HUES48 (cell line): Measurements from ENCODE around the gene GRIFIN.

Experiments used
- H3K27ac ChIP-seq: one replicate; pipeline ENCODE4 v1.7.0; 2013; ENCODE audit warnings: low read depth, low read length, inconsistent platforms
- H3K27me3 ChIP-seq: 2 replicates; pipeline ENCODE4 v1.6.1; 2013; ENCODE audit warnings: mild to moderate bottlenecking, low read length; ENCODE audit not compliant: control insufficient read depth, insufficient read depth
- H3K36me3 ChIP-seq: 2 replicates; pipeline ENCODE4 v1.6.1; 2013; ENCODE audit warnings: low read length; ENCODE audit not compliant: control insufficient read depth, insufficient read depth
- H3K4me1 ChIP-seq: 2 replicates; pipeline ENCODE4 v1.6.1; 2013; ENCODE audit warnings: mild to moderate bottlenecking, low read length; ENCODE audit not compliant: control insufficient read depth, insufficient read depth
- H3K4me3 ChIP-seq: 2 replicates; pipeline ENCODE4 v1.5.1; 2013; ENCODE audit warnings: mild to moderate bottlenecking, low read depth, low read length
- H3K9ac ChIP-seq: 2 replicates; pipeline ENCODE4 v1.6.1; 2013; ENCODE audit warnings: mild to moderate bottlenecking, low read depth, low read length, moderate library complexity
- H3K9me3 ChIP-seq: 2 replicates; pipeline ENCODE4 v1.6.1; 2013; ENCODE audit warnings: low read length; ENCODE audit not compliant: control insufficient read depth, insufficient read depth

GRIFIN gene

GRCh38 chr7:2483494-2483893 is 7.3 kb upstream of the GRIFIN start:
- no peaks in the 10 kb centered on the region for H3K9me3 ChIP-seq
- H3K4me1 ChIP-seq: no peaks in the 10 kb centered on the region
- no peaks in the 10 kb centered on the region for H3K36me3 ChIP-seq
- H3K27ac ChIP-seq: no peak overlapping the region
- H3K4me3 ChIP-seq: no peak overlapping the region
- no peak overlapping the region for H3K9ac ChIP-seq
- no peaks in the 10 kb centered on the region for H3K27me3 ChIP-seq

DNA sequence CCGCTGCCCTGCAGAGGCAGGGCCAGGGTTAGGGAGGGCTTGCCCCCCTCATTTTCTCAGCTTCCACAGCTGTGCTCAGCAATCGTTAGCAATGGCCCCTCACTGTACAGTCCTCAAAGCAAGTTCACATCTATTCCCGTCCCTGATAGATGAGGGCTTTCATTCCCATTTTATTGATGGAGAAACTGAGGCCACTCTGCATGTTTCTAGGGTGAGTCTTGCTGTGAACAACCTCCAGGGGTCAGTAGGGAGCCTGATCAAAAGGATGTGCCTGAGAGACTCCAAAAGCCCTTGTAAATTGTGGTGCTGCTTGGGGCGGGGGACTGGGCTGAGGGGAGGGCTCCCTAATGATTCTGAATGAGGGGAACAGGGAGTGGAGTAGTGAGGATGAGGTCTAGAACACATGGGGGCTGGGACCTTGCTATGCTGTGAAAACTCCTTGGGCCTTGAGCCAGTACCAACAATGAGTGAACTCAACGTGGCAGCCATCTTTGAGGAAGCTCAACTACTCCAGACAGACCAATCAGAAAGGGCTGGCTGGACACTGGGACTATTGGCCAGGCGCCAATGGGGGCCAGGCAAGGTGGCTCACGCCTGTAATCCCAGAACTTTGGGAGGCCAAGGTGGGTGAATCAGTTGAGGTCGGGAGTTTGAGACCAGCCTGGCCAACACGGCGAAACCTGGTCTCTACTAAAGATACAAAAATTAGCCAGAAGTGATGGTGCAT is 6.7 kb upstream of the GRIFIN start:
- Histone ChIP-seq H3K4me3 (no peak overlapping the region), H3K27ac (no peak overlapping the region), H3K4me1 (no peaks in the 10 kb centered on the region), H3K36me3 (no peaks in the 10 kb centered on the region), H3K9ac (no peak overlapping the region), H3K27me3 (no peaks in the 10 kb centered on the region), H3K9me3 (no peaks in the 10 kb centered on the region)

DNA sequence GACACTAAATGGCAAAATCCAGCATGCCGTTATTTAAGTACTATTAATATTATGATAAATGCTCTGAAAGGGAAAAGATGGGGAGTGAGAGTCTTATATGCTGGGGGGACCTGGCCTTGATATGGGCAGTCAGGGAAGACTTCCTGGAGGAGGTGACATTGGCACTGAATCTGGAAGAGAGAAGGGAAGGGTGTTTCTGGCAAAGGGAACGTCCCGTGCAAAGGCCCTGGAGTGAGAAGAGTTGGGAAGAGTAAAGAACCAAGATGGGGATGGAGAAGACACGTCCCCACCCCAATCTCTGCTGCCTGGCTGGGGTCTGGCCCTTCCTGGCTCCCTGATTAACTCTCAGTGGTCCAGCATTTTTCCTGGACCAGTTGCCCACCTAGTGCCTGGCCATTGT is 5.0 kb upstream of the GRIFIN start:
- H3K4me1 ChIP-seq: peaks cover 2% of the 10 kb centered on the region; the same call in 1 of the 2 replicates
- no peaks in the 10 kb centered on the region for H3K36me3 ChIP-seq
- no peaks in the 10 kb centered on the region for H3K27me3 ChIP-seq
- no peak overlapping the region for H3K9ac ChIP-seq
- no peak overlapping the region for H3K27ac ChIP-seq
- H3K9me3 ChIP-seq: no peaks in the 10 kb centered on the region
- no peak overlapping the region for H3K4me3 ChIP-seq

GRCh38 chr7:2480070-2480408 is 3.8 kb upstream of the GRIFIN start:
- Histone ChIP-seq H3K4me3 (no peak overlapping the region), H3K9ac (no peak overlapping the region), H3K9me3 (no peaks in the 10 kb centered on the region), H3K36me3 (no peaks in the 10 kb centered on the region), H3K27ac (no peak overlapping the region), H3K27me3 (no peaks in the 10 kb centered on the region), H3K4me1 (peaks cover 2% of the 10 kb centered on the region; the same call in 1 of the 2 replicates)

DNA sequence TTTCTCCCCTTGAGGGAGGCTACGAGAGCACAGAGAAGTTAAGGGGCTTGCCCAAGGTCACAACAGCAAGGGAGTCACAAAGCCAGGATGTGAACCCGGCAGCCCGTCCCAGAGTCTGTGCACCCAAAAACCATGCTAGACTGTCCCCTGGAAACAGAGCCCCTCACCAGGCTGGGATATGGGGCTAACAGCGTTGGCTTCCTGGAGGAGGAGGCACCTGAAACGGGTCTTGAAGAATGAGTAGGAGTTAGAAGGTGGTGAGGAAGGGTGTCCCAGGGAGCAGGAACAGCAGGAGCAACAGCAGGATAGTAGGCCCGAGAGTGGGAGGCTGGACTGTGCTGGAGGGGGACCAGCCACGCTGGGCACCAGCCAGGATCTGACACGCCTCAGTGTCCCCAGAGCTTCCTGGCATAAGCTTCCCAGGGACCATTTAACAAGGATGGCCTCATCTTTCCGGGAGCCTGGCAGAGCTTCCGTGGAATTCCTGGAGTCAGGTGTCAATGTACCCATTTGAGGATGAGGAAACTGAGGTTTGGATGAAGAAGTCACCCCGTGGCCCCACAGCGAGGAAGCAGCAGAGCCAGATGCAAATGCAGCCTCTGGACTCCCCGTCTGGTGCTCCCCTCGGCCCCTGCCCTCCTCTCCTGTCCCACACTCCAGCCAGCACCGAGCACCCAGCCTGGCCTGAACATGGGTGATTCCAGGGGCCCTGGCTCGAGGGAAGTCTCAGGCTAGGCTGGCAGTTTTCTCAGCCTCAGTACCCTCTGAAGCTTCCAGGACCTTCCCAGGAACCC is 3.3 kb upstream of the GRIFIN start:
- H3K36me3 ChIP-seq: no peaks in the 10 kb centered on the region

DNA sequence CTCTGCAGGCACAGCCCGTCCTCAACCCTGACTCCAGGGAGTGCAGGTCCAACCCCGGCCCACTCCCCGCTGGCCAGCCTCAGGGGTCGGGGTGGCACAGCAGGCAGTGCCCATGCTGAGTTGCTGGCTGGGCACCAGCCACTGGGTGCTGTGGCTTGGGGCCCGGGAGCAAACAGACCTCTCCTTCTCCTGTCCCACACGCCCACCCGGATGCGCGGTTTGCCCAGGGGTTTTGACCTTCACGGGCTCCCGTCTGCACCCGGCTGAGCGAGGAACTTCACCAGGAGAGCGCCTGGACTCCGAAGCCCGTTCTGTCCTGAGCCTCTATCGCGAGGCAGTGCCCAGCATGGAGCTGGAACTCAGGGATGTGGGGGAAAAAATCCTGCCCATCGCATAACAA is 2.6 kb upstream of the GRIFIN start:
- H3K27ac ChIP-seq: no peak overlapping the region
- H3K4me1 ChIP-seq: peaks cover 2% of the 10 kb centered on the region; the same call in 1 of the 2 replicates
- H3K9me3 ChIP-seq: no peaks in the 10 kb centered on the region
- no peak overlapping the region for H3K4me3 ChIP-seq
- no peak overlapping the region for H3K9ac ChIP-seq
- no peaks in the 10 kb centered on the region for H3K36me3 ChIP-seq
- H3K27me3 ChIP-seq: no peaks in the 10 kb centered on the region

More for the DNA sequence above, 3.3 kb upstream of the GRIFIN start:
- Histone ChIP-seq H3K27ac (no peak overlapping the region), H3K4me3 (no peak overlapping the region), H3K9me3 (no peaks in the 10 kb centered on the region), H3K9ac (no peak overlapping the region), H3K4me1 (peaks cover 2% of the 10 kb centered on the region; the same call in 1 of the 2 replicates), H3K27me3 (no peaks in the 10 kb centered on the region)

DNA sequence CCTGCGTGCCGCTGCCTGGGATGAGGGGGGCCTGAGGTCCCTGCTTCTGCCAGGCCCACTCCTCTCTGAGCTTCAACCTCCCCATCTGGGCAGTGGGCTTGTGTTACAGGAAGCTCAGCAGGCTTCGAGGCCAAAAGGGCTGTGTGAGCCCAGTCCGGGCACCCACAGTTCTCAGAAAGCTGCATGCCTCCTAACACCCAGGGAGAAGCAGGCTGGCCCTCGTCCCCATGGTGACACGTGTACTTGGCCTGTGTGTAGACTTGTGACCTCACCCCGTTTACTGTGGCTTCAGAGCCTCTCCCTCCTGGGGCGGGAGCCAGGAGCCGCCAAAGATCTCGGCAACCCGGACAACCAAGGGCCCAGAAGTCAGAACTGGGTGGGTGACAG is 2.2 kb upstream of the GRIFIN start:
- Histone ChIP-seq H3K4me1 (peaks cover 2% of the 10 kb centered on the region; the same call in 1 of the 2 replicates), H3K9ac (no peak overlapping the region), H3K27me3 (no peaks in the 10 kb centered on the region), H3K36me3 (no peaks in the 10 kb centered on the region), H3K9me3 (no peaks in the 10 kb centered on the region), H3K4me3 (no peak overlapping the region), H3K27ac (no peak overlapping the region)

DNA sequence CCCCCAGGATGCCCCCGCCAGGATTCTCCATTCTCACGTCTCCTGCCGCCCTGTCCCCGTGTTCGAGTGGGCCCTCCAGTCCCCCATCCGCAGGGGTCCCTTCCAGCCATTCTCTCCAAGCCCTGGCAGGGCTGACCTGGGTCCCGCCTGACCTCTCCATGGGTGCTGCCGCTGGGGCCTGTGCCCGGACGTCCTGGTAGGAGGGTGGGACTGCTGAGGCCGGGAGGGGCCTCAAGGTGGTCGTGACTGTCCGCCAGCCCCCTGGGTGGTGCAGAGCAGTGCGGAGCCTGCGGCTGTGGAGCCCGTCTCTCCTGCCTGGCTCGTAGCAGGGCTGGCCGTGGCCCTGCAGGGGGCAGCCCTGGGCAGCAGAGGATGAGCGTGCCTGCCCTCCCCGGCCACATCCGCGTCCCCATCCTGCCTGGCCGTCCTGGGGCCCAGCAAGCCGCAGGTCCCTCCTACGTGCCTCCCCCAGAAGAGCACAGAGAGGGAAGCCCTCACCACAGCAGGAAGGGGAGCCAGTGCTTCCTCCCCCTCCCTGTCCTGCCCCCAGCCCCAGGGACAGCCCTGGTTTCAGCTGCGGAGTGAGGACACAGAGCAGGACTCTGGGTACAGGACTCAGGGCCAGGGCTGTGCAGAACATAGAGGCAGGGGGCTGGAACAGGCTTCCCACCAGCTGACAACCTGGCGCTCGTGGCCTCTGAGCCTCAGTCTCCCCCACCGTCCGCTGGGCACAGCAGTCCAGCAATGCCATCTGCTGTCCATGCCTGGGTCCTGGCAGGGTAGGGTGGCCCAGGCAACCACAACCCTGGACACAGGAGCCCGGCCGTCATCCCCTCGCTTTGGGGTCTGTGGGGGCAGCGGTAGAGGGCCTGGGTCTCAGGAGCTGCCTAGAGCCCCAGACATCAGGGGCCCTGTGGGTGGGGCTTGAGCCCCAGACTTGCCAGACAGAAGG is 1.5 kb upstream of the GRIFIN start:
- H3K4me1 ChIP-seq: peaks cover 2% of the 10 kb centered on the region; the same call in 1 of the 2 replicates
- H3K27me3 ChIP-seq: no peaks in the 10 kb centered on the region
- no peak overlapping the region for H3K9ac ChIP-seq
- H3K36me3 ChIP-seq: no peaks in the 10 kb centered on the region
- no peak overlapping the region for H3K4me3 ChIP-seq
- no peak overlapping the region for H3K27ac ChIP-seq
- H3K9me3 ChIP-seq: no peaks in the 10 kb centered on the region

DNA sequence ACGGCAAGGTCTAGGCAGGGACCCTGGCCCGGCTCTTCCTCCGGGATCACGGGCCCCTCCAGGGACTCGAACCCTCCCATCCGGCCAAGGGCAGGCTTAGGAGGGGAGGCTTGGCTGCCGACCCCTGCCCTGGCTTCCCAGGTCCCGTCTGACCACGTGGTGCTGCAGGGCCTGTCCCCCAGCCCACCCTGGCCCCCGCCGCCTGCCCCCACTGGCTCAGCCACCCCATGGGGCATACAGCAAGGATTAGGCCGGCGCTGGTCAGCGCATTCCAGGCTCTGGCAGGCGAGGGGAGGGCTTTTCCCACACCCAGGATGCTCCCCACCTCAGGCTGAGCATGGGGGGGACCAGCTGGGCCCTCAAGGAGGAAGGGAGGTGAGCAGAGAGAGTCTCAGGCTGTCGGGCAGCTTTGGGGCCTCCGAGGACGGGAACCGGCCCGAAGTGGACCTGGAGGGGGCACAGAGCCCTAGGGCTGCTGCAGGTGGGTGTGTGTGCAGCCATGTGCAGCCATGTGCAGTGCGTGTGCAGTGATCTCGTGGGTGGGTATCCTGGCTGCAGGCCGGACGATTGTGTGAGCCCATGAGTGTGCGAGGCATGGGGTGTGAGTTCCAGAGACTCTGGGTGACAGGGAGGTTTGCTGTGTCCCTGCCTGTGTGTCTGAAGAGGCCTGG is 713 bp upstream of the GRIFIN start:
- Histone ChIP-seq H3K36me3 (no peaks in the 10 kb centered on the region), H3K4me1 (peaks cover 2% of the 10 kb centered on the region; the same call in 1 of the 2 replicates), H3K27ac (no peak overlapping the region), H3K27me3 (no peaks in the 10 kb centered on the region), H3K4me3 (no peak overlapping the region), H3K9me3 (no peaks in the 10 kb centered on the region), H3K9ac (no peak overlapping the region)

DNA sequence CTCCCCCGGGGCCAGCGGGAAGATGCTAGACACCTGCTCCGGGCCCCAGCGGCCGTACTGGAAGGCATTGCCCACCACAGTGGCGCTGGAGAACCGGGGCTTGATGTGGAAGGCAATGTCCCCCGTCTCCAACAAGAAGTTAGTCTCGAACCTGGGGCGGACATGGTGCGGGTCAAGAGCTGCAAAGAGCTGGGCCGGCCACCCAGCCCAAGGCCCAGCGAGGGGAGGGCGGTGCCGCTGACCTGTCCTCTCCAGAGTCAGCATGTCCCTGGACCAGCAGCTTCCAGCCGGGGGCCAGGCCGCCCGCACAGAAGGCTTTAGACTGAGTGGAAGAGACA is 551 bp downstream of the GRIFIN start:
- Histone ChIP-seq H3K4me3 (no peak overlapping the region), H3K27ac (no peak overlapping the region), H3K9me3 (no peaks in the 10 kb centered on the region), H3K36me3 (no peaks in the 10 kb centered on the region), H3K4me1 (peaks cover 2% of the 10 kb centered on the region; the same call in 1 of the 2 replicates), H3K9ac (no peak overlapping the region), H3K27me3 (no peaks in the 10 kb centered on the region)
